NCI-H2227 (cell line): ENCODE measurements around the gene NDRG3.
A peak's percentile ranks its signal among the peaks of the same experiment; 100 is the strongest.
"Not testable (repeated sequence)": the region's sequence is repeated elsewhere in the genome, so short reads cannot be mapped to it uniquely, and the experiment has no call there.

ENCODE experiments used
- DNase-seq: peaks from one replicate; lab custom pipeline; 2025; ENCODE audit not compliant: unreplicated experiment; lab: John Stamatoyannopoulos, UW

The NDRG3 gene

DNA sequence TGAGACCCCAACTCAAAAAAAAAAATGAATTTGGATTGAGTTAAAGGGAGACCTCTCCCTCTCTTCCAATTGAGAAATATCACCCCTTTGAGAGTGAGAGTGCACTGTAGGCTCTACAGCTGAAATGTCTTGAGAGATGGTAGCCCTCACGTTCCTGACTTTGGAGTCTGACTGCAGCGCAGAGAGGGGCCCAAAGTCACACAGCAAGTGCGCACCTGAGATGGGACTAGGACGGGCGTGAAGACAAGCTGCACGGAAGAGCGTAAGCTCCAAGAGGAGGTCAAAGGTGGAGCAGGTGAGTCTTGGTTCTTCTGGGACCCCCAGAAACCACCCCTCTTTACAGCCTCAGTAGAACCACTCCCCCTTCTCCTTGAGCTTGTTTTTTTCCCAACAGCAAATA, 100.5 kb downstream of the NDRG3 start:
- no peak for DNase-seq

DNA sequence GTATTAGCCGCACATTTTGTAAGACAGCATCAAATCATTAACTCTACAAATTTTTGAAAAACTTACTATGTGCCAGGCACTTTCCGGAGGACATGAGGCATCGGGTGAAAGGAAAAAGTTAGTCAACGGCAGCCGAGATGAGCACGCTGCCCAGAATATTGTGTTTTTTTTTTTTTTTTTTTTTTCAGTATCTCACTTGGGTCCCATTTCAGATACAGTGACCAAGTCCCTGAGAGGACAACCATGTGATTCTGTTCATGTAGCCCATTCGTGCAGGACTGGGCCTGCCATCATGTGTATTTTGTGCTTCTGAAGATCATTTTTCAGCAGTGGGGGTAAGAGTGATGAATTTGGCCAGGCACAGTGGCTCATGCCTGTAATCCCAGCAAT, 101.2 kb downstream of the NDRG3 start:
- DNase-seq = no peak

DNA sequence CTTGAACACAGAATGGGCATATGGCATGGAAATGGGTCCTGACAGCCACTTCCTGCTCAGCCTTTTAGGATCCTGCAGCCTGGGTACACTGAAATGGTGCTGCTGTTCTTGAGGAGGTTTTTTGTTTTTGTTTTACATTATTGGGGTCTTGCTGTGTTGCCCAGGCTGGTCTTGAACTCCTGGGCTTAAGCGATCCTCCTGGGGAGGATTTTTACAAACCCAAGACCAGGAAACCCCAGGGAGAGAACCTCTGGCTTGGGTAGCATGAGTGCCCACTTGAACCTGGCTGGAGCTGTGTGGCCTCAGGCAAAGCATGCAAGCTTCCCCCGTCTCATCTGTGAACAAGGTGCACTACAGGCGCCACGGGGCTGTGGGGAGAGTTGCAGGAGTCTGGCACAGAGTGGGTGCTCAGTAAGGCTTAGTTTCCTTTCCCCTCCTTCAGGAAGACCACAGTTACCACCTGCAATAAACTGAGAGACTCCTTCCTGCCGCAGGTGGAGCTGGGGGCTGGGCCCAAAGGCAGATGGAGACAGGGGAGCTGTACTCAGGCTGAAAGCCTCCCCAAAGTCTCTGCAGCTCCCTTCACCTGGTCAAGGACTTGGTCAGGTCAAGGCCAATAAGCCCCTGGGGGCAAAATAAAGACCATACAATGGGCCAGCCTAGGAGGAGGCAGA, 101.7 kb downstream of the NDRG3 start:
- DNase-seq = no peak

DNA sequence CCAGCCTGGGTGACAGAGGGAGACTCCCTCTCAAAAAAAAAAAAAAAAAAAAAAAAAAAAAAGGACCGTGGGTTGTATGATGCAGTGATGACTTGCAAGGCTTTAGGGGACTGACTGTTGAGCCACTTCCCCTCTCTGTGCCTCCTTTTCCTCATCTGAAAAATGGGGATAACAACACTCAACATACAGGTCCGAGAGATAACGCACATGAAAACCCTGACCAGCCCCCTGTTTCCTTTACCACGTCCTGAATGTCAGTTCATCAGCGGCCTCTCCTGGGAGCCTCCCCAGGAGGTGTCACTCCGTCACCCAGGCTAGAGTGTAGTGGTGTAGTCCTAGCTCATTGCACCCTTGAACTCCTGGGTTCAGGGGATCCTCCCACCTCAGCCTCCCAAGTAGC, 103.8 kb downstream of the NDRG3 start:
- no peak for DNase-seq

DNA sequence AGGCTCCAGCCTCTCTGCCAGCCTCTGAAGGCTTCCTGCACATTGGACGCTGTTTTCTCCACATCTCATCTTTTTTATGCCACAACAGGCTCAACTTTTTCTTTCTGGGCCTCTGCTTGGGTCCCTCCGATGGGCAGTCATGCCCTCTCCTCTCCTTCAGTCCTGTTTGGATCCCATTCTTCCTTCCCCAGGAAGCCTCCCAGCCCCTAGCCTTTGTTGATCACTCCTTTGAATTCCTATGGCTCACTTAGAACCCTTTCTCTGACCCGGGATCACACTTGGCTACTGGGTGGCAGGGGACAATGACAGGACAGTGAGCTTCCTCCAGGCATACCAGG, 104.4 kb downstream of the NDRG3 start:
- DNase-seq = no peak

DNA sequence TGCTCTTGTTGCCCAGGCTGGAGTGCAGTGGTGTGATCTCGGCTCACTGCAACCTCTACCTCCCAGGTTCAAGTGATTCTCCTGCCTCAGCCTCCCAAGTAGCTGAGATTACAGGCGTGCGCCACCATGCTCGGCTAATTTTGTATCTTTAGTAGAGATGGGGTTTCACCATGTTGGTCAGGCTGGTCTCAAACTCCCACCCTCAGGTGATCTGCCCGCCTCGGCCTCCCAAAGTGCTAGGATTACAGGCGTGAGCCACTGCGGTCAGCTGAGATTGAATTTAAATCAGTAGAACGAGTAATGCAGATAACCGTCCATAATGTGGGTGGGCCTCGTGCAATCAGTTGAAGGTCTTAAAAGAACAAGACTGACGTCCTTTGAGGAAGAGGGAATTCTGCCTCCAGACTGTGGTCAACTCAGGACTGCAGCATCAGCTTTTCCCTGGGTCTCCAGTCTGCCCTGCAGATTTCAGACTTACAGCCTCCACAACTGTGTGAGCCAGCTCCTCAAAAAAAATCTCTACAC, 107.0 kb downstream of the NDRG3 start:
- DNase-seq = not testable (repeated sequence)

DNA sequence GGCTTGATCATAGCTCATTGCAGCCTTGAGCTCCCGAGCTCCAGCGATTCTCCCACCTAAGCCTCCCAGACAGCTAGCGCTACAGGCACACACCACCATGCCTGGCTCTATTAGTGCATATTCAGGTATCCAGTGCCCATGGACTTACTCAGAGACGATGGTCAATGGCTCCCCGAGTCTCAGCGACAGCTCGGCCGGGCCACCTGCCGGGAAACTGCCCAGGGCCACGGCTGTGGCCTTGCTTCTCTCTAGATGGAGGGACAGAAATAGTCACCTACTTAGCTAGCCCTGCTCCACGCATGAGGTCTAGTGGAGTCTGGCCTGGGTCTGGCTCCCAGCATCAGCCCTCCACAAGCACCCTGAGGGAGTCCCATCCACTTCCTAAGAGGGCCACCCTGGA, 111.5 kb downstream of the NDRG3 start:
- DNase-seq = no peak

DNA sequence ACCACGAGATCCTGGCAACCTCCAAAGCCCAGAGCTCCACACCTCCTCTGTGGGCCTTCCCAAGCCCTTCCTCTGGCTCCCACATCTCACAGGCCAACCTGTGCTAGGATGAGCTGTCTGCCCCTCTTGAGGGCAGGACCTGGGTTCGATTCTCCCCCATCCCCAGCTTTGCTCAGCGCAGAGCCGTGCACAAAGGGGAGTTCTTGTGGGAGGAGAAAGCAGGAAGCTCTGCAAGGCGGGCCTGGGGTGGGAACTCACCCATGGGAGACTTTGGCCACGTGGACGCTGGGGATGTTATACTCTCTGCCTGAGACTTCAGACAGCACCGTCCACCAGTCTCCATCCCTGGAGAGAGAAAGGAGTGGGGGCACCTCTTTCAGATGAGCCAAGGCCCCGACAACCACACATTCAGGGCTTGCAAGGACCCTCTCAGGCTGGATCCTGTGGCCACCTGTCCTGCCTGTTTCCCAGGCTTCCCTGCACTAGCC, 112.6 kb downstream of the NDRG3 start:
- DNase-seq = no peak

DNA sequence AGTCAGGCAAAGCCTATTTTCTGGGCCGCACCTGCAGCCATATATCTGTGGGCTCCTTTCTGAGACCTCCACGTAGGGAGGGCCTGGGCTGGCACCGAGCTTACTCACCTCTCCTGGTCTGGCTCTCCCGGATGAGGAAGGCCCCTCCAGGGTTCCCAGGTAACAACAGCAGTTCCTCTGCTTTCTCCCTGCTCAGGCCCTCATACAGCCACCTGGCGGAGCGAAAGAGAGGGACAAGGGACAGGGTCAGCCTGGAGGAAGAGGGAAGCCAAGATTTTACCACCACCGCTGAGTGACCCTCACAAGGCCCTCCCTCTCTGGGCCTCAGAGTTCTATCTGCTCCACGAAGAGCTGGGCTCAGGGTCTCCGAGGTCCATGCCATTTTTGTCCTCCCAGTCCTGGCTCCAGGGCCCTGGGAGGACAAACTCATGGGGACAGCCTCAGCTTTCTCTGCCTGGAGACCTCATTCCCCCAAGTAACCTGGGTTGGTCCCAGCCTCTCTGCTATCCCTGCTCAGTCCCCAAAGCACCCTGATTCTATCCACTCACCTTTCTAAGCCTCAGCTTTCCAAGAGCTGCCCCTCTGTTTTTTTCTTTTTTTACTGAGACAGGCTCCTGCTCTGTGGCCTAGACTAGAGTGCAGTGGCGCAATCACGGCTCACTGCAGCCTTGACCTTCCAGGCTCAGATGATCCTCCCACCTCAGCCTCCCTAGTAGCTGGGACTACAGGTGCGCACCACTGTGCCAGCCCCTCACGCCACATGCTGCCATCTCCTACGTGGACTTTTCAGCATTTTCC, 113.2 kb downstream of the NDRG3 start:
- DNase-seq = no peak

DNA sequence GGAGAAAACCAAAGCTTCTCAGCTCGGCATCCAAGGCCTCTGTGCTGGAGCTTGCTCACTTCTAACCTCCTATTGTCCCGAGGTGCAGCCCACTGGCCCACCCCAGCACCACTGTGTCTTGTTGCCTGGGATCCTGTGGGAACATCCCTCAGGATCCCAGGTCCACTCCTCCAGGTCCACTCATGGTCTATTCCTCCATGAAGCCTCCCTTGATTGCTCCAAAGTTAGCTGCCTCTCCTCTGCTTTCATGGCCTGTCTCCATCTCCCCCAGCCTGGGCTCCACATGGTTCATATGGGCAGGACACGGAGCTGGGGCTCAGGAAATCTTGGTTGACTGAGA, 113.8 kb downstream of the NDRG3 start:
- DNase-seq = no peak

DNA sequence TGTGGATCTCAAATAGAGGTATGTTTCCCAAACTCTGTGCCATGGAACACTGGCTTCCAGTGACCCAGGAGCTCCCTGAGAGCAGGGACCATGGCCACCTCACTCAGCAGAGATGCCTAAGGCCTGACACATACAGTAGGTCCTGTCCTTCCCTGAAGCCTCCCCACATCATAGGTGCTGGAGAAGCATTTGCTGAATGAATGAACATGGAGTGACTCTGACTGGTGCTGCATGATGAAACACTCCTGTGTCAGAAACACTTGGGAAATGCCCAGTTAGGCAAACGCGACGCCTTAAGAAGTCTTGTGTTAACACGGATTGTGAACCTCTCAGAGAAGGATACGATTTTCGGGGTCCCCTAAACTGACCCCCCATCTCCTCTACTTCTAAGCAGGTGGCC, 114.2 kb downstream of the NDRG3 start:
- no peak for DNase-seq

DNA sequence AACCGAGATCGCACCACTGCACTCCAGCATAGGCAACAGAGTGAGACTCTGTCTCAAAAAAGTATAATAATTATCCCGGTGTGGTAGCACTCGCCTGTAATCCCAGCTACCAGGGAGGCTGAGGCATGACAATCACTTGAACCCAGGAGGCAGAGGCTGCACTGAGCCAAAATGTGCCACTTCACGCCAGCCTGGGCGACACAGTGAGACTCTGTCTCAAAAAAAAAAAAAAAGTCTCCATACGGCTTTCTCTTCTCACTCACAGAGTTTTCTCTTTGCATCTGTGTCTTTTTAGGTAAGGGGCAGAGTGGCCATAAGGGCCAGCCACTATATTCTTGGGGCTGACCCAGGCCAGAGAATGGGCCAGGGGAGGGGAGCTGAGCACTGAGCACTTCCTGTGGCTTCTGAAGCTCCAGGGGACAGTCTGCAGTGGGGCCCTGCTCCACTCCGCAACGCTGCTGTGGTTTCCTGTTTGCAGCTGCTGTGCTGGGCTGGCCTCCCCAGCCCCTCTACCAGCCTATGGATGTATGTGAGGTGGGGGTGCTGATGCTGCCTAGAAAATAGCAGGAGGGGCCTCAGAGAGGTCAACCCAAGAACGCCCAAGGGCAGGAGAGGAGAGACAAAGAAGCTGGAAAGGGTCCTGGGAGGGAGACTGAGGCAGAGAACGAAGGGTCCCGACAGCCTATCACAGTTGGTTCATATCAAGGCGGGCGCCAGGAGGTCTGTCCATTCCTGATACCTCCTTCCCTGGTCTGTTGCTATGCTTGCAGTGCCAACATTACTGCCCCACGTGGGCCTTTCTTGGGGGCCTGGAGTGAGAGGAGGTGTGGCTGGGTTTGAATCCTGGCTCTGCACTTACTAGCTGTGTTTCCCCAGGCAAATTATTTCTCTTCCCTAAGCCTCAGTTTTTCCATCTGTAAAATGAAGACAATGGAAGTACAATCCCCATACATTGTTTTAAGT, 115.9 kb downstream of the NDRG3 start:
- no peak for DNase-seq

DNA sequence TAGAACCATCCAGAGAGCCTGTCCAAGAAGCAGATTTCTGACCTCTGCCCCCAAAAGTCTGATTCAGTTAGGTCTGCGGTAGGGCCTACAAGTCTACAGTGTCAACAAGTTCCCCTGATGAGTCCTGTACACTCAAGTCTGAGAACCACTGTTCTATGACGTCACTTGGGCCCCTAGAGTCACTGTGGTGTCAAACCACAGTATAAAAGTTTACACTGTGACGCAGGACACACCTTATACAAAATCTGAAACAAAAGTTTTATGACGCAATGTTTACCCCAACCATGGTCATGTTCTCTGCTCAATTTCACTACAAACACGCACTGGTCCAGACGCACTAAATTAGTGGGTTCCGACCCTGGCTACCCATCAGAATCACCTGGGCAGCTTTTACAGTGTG, 117.8 kb downstream of the NDRG3 start:
- DNase-seq = no peak

DNA sequence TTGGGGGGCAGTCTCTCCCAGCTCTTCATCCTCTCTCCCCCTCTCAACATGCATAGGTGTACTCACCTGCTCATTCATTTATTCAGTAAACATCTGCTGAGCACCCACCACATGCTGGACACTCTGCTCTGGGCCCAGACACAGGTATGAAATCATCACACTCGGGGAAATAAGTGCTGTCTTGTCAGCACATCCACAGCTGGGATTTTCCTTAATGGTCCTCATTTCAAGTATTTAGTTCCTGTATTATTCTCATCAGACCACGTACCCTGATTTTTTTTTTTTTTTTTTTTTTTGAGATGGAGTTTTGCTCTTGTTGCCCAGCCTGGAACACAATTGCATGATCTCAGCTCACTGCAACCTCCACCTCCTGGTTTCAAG, 121.0 kb downstream of the NDRG3 start:
- no peak for DNase-seq

DNA sequence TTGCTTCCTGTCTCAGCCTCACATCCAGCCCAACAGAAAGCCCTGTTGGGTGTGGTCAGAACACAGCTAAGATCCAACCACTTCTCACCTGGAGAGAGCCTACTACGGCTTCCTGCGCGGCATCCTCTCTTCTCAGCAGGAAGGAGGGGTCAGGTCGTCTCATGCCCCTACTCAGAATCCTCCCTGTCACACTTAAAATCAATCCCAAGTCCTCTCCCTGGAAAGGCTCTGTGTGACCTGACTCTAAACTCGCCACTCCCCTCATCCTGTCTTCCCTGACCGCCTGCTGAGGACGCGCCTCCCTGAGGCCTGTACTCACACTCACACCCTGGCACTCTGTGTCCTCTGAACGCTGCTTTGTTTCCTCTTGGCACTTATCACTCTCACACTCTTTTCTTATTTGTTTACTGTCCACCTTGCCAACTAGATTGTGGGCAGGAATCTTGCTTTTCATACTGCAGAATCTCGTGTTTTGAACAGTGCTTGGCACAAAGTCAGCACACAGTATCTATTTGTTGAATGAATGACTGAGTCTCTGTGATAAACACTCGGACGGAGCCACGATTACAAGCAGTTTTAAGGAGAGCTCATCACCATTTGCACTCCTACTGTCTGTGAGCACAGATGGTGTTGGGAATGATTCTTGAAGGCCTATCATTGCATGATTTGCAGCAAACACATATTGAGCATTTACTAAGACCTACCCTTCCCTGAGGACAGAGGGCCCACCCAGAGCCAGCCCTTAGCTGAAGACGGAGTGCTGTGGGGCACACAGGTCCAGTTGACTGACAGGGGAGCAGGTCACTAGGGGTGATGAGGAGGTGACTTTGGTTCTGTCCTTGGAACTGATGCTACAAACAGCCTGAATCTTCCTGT, 121.6 kb downstream of the NDRG3 start:
- peak; percentile 23 for DNase-seq

DNA sequence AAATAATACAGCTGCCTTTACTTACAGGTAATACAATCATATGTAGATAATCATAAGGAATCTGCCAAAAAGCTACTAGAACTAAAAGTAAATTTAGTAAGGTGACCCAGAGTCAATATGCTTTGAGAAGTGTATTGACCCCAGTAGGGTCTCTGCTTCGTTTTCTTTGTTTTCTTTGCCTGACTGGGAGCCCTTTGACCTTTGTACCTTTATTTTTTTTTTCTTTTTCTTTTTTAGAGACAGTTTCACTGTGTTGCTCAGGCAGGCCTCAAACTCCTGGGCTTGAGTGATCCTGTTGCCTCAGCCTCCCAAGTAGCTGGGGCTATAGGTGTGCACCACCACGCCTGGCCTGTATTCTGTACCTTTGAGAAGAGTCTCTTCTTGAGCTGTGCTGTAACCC, 122.4 kb downstream of the NDRG3 start:
- no peak for DNase-seq

DNA sequence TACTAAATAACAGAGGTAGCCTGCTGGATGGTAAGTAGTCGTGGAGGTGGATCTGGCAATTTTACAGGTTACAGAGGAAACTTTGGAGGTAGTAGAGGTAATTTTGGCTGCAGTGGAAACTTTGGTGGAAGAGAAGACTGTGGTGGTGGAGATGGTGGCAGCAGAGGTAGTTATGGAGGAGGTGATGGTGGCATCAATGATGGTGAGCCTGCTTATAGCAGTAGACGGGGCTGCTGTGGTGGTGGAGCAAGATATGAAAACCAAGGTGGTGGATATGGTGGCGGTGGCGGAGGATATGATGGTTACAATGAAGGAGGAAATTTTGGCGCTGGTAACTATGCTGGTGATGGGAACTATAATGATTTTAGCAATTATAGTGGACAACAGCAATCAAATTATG, 125.0 kb downstream of the NDRG3 start:
- DNase-seq = no peak

DNA sequence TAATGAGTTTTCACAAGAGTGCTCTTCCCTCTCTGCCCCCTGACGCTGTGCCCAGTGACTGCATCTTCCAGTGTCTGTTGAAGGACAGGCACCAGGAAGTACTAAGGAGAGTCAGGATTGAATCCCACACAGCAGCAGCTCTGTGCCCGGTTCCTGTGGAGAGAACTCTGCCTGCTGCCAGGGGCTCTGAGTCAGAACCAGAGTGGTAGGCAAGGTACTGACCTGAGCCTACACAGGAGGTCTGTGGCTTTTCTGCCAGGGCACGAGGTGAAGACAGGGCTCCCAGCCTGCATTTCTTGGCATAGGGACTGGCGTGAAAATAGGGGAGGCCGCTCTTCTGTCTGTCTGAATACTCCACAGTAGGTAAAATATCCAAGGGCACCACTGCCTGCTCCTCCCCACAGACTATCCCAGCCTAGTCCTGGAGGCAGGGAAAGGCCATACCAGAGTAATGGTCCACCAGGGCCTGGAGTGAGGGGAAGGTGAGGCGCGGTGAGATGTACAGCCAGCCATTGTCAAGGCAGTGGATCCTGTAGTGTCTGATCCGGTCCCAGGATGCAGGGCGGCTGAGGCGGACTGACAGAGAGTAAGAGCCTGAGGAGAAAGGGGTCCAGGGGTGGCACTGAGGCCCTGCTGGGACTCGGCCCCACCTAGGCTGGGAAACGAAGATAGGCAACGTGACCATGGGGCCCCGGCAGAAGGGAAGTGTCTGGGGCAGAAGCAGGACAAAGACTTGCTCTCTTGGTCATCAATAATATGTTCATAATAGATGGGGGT, 130.9 kb downstream of the NDRG3 start:
- no peak for DNase-seq

DNA sequence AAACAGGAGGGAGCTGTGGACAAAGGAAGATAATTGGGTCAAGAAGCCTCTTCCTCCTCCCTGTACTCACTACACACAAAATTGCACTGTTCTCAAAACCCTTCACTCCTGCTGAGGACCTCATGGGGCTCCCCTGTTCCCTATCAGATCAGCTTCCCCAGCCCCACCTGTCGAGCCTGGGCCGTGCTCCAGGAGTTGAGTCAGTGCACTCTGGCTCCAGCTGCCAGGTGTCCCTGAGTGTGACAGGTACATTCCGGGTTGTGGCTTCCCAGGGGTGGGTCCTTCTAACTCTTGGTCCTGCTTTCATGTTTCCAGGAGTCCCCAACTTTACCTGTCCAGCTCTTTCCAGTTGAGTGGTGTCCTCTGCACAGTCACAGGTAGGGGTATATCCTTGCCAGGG, 131.9 kb downstream of the NDRG3 start:
- DNase-seq = no peak

DNA sequence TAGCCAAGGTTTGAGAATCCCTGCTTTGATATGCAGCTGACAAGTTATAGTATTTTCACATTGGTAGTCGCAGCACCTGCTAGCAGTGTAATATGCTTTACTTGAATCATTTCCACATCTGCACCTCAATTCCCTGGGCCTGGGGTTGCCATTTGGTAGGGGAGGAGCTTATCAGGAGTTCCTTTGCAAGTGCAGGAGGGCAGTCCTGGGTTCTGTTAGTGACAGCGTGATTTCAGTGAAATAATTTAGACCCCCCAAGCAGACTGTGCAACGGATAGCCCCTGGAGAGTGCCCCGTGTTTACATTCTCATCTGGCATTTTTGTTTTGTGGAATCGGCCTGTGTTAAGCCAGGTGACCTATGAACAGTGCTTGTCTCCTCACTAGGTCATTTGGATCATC, 134.3 kb downstream of the NDRG3 start:
- DNase-seq = no peak
